Measurements from ENCODE around the gene SOD1.
"Not testable (repeated sequence)": the region's sequence is repeated elsewhere in the genome, so short reads cannot be mapped to it uniquely, and the experiment has no call there.

SOD1 gene

GRCh38 chr21:31659536-31660258 is at the start of gene SOD1:
Gene SOD1, plus strand, starts transcription at chr21:31659693. Its CDS starts 77 bp downstream, at chr21:31659770.
- FAIRE-seq = peak; percentile 86

GRCh38 chr21:31611445-31611844 is 48.0 kb upstream of the SOD1 start:
- no peak for FAIRE-seq

- no peak for FAIRE-seq
These were observed 46.4 kb upstream of the SOD1 start for GRCh38 chr21:31612894-31613785.

- no peak for FAIRE-seq
These were observed 44.8 kb upstream of the SOD1 start for GRCh38 chr21:31614705-31615104.

GRCh38 chr21:31616216-31616615 is 43.3 kb upstream of the SOD1 start:
- no peak for FAIRE-seq

GRCh38 chr21:31618696-31619430 is 40.6 kb upstream of the SOD1 start:
- FAIRE-seq = no peak

- no peak for FAIRE-seq
These were observed 37.1 kb upstream of the SOD1 start for GRCh38 chr21:31622397-31622796.

- no peak for FAIRE-seq
These were observed 35.8 kb upstream of the SOD1 start for GRCh38 chr21:31623664-31624063.

GRCh38 chr21:31624181-31624580 is 35.3 kb upstream of the SOD1 start:
- FAIRE-seq = no peak

- no peak for FAIRE-seq
These were observed 34.5 kb upstream of the SOD1 start for GRCh38 chr21:31624961-31625491.

GRCh38 chr21:31629972-31630711 is 29.4 kb upstream of the SOD1 start:
- no peak for FAIRE-seq

- not testable (repeated sequence) for FAIRE-seq
These were observed 27.6 kb upstream of the SOD1 start for GRCh38 chr21:31631881-31632280.

GRCh38 chr21:31634993-31635392 is 24.5 kb upstream of the SOD1 start:
- FAIRE-seq = no peak

- FAIRE-seq = no peak
These were observed 22.6 kb upstream of the SOD1 start for GRCh38 chr21:31636874-31637273.

GRCh38 chr21:31641416-31641922 is 18.0 kb upstream of the SOD1 start:
- no peak for FAIRE-seq

- no peak for FAIRE-seq
These were observed 14.8 kb upstream of the SOD1 start for GRCh38 chr21:31644643-31645042.

- FAIRE-seq = no peak
These were observed 11.8 kb upstream of the SOD1 start for GRCh38 chr21:31647650-31648049.

GRCh38 chr21:31650930-31651329 is 8.6 kb upstream of the SOD1 start:
- FAIRE-seq = no peak

GRCh38 chr21:31651491-31651890 is 8.0 kb upstream of the SOD1 start:
- not testable (repeated sequence) for FAIRE-seq

GRCh38 chr21:31654340-31654739 is 5.2 kb upstream of the SOD1 start:
- no peak for FAIRE-seq

GRCh38 chr21:31654821-31655580 is 4.5 kb upstream of the SOD1 start:
- FAIRE-seq = not testable (repeated sequence)
